Activated CD4-positive, alpha-beta T cell treated with anti-CD3 and anti-CD28 coated beads, Interleukin-10, Interleukin-2, amounts not matched to agents 100 ng/mL and 50 ng/mL, durations not matched to agents 16 hours and 8 hours (primary cell): ENCODE measurements around the gene RPL13A.
"Not testable (repeated sequence)": the region's sequence is repeated elsewhere in the genome, so short reads cannot be mapped to it uniquely, and the experiment has no call there.

Experiments used
- DNase-seq: peaks from one replicate; pipeline ENCODE4 v3.0.0-alpha.2; 2020

RPL13A gene

DNA sequence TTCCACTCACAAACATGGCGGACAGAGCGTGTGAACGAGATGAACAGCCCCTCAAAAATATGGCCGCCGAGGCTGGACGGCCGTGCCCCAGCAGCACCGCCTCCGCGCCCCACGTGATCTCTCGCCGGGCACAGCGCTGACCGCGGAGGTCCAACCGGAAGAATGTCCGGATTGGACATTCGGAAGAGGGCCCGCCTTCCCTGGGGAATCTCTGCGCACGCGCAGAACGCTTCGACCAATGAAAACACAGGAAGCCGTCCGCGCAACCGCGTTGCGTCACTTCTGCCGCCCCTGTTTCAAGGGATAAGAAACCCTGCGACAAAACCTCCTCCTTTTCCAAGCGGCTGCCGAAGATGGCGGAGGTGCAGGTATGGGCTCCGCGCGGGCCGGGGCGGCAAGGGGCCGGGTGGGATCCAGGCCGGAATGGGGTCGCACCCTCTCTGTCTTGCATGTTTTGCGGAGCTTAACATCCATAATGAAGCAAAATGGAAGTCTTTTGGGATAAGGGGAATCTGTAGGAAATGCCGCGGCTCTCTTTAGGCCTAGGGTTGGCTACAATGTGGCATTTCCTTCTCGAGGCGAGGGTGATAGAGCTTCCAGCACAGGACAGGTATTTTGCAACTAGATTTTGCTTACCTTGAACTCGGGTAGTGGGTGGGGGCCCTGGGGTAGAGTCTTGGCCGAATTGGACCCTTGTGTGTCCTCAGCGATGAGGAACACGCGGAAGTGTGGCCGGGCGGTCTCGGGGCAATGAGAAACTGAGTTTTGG lies at the start of gene RPL13A:
Gene RPL13A, plus strand, starts transcription at position 332 of the 769 bp plus-strand sequence. Its CDS starts 22 bp downstream, at position 354.
- peak; percentile 100 for DNase-seq

DNA sequence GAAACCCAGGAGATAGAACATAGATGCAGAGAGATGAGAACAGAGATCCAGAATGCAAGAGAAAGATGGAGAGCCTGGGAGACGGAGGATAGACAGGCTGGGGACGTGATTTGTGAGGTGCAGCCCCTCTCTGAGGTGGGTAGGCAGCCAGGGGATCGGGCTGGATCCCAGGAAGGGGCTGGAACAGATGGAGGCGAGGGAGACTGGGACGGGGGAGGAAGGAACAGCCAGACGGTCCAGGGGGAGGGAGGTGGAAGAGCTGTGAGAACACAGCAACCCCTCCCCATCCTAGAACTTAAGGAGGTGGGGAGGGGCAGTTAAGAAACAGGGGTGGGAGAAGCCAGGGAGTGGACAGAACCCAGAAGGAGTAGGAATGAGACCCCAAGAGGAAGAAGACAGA lies 49.1 kb upstream of the RPL13A start:
- DNase-seq, result no peak

DNA sequence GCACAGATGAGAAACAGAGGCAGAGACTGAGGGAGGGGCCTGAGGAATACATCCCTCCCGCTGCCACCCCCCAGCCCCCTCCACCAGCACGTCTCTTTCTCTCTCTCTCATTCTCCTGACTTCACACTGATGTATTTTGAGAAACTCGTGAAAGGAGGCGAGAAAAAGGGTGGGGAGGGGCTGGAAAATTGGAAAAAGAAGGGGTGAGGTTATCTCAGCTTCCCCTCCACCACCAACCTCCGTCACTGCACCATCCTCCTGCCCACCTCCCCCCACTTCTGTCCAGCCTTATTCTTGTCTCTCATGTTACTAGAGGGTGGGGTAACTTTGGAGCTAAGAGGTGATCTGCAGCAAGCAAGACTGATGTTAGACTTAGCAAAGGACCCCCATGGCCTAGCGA lies 47.6 kb upstream of the RPL13A start:
- DNase-seq, result no peak

DNA sequence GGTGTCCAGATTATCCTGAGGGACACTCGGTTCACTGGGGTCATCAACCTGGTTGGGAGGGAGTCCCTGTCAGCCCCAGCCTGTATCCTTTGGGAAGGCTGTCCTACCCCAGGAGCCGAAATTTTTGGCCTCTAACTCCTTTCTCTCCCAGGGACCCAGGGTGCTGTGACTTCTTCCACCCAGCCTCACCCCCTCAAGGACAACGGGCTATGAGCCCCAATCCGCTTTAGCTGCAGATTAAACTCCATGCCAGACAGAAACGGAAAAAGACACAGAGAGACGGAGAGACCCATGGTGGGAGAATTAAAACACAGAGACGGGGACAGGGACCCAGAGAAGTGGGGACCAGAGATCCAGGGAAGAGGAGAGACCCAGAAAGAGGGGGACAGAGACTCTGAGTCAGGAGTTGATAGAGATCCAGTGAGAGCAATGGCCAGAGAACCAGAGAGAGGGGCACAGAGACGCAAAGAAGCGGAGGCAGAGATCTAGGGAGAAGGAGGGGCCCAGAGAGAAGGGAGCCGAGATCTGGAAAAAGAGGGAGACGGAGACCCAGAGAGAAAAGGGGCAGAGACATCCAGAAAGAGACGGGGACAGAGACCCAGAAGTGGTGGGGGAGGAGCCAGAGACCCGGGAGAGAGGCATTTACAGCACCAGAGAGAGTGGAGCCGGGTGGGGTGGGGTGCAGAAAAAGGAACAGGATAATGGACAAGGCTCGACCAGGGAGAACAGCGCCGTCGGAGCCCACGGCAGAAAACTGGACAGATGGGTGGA lies 46.8 kb upstream of the RPL13A start:
- no peak for DNase-seq

DNA sequence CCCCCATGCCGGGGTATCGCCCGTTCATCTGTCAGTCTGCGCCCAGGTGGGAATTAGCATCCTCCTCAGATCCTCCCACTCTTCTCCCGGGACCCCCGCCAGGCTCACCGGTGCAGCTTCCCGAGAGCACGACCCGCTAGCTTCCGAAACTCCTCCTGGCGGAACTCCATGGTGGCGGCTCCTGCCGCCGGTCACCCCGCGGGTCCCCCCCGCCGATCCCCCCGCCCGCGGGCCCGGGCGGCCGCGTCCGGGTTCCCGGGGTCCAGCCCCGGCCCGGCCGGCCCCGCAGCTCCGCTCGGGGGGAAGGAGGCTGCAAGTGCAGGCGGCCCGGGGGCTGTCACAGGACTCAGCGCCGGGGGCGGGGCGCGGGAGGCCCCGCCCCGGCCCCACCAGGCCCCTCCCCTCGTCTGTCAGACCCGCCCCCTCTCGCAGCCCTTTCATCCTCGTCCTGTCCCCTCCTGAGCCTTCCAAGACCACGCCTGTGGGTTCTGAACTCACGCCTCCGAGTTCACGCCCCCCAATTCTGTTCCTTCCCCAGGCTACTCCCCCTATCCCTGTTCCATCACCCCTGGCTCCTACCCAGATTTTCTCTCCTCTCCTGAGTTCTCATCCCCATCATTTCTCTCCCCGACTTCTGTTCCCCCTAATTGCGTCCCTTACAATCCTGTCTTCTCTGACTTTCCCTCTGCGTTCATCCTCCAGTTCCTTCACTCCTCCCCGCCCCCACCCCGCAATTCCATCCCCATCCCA lies 46.0 kb upstream of the RPL13A start, which contains the start of gene SLC17A7:
Gene SLC17A7, minus strand, starts transcription at position 318 of the 750 bp plus-strand sequence. Its CDS starts 148 bp downstream, at position 170.
- peak; percentile 50 for DNase-seq

DNA sequence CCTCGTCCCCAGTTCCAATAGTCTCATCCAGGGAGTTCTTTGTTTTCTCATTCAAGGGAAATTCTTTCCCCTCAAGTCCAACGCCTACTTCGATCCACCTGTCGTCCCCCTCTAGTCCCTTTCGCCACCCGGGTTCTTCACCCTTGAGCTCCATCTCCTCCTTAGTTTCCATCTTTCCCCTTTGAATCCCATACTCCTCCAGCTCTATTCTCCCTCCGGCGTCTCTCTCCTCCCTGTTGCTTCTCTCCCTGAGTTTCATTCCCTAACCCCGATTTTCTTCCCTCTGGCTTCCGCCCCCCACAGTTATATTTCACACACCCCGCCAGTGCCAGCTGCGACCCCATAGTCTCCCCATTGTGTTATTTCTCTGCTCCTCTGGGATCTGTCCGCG lies 45.5 kb upstream of the RPL13A start:
- DNase-seq, result no peak

DNA sequence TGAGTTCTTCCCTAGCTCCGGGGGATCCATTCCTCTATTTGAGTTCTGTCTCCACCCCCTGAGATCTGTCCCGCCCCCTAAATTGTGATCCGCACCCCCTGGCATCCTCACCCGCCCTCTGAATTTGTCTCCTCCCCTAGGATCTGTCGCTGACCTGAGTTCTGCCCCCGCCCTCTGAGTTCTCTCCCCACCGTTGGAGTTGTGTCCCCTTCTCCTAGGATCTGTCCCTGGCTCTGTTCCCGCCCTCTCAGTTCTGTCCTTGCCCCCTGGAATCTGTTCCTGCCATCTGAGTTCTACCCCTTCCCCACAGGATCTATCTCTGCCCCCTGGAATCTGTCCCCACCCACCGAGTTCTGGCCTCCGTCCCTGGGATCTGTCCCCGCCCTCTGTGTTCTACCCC lies 45.1 kb upstream of the RPL13A start:
- no peak for DNase-seq

DNA sequence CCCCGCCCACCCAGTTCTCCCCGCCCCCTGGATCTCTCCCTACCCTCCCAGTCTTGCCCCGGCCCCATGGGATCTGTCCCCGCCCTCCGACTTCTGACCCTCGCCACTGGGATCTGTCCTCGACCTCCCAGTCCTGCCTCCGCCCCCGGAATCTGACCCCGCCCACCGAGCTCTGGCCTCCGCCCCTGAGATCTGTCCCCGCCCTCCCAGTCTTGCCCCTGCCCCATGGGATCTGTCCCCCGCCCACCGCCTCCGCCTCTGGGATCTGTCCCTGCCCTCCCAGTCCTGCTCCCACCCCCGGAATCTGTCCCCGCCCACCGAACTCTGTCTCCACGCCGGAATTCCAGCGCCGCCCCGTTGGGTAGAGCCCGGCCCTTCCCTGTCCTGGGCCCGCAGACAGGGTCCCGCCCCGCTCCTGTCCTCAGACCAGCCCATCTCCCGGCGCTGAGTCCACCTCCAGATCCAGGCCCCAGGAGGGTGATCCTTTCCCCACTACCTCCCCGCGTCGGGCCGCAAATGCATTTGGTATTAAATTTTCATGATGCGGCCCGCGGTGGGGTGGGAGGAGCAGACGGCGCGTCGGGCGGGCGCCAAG lies 44.5 kb upstream of the RPL13A start:
- peak; percentile 79 for DNase-seq

DNA sequence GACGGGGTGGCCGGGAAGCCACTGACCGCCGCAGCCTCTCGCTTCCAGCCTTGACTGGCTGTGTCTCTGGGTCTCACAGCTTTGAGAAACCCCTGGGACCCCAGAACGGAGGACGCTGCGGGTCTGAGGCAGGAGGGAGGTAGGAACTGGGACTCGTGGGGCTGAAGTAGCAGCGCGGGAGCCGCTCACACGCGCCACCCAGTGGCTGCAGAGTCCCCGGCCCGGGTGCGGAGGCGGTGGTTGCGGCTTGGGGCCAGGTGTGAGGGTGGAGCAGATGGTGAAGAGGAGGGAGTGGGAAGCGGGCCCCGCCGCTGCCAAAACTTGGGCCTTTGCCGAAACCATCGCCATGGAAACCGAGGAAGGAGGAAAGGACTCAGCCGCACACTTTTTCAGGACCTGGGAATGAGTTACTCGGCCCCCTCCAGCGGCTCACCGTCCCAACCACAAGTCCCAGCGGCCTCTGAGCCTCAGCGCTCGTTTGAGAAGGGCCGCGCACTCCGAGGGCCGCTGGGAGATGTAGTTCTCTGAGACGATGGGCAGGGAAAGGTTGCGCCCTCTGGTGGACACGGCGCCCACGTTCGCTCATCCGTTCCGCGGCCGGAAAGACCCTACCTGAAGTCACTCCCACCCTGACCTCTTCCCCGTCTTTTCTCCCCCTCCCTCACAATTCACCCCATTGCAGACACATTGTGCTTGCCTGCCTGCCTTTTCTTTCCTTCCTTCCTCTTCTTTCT lies 43.9 kb upstream of the RPL13A start:
- peak; percentile 95 for DNase-seq

DNA sequence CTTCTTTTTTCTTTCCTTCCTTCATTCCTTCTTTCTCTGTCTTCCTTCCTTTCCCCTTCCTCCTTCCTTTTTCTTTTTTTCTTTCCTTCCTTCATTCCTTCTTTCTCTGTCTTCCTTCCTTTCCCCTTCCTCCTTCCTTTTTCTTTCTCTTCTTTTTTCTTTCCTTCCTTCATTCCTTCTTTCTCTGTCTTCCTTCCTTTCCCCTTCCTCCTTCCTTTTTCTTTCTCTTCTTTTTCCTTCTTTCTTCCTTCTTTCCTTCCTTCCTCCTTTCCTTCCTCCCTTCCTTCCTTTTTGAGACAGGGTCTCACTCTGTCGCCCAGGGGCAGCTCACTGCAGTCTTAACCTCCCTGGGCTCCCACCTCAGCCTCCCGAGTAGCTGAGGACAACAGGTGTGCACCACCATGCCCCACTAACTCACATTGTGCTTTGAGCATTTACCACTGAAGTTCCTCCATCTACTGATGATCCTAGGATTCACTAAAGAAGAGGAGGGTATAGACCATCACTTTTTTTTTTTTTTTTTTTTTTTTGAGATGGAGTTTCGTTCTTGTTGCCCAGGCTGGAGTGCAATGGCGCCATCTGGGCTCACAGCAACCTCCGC lies 43.2 kb upstream of the RPL13A start:
- not testable (repeated sequence) for DNase-seq

DNA sequence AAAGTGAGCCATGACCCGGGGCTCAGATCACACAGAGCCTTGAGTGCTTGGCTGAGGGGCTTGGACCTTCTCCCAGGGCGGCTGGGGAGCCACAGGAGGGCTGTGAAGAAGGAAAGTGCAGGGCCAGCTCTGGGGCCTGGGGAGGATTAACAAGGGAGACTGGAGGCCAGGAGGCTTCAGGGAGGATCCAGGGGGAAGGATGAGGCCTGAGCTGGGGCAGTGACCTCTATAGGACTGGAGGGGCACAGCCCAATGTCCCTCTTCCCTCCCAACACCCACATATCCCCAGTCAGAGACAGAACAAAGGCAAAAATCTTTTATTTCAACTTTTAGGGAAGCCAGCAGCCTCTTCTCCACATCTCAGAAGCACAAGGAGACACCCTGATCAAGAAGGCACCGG lies 41.4 kb upstream of the RPL13A start:
- no peak for DNase-seq

DNA sequence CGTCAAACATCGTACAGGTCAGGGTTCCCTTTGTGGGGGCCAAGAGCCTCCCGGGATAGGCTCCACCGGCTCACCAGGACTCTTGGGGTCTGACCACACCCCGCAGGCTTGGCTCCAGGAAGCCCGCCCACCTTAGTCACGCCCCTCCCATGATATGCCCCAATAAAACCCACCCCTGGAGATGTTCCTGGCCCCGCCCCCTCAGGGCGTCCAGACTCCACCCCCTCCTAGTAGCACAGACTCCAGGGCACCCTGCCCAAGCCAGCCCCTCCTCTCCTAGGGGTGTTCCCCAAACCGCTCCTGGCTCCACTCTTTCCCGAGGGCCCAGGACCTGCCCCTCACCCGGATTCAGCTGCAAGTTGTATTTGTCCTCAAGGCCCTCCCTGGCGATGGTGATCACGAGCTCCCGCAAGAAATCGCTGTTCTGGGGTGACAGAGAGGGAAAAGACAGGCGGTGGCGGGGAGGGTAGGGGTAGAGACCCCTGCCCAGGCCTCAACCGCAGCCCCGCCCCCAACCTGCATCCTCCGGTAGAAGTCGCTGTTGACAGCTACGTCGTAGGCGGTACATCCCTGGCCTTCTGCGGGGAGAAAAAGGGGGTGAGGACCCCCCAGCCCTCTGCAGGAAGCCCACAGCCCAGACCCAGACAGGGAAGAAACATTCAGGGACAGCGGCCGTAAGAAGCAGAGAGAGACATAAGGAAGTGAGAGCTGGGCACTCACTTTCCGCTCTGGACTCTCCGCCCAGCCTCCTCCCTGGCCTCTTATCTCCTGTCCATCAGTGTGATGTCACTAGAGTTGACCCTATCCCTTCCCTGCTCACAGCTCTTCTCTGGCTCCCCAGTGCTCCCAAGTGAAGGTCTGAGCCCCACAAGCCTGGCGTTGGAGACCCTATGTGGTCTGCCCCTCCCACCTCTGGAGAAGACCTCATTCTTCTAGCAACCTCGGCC lies 39.6 kb upstream of the RPL13A start:
- DNase-seq, result peak; percentile 58

DNA sequence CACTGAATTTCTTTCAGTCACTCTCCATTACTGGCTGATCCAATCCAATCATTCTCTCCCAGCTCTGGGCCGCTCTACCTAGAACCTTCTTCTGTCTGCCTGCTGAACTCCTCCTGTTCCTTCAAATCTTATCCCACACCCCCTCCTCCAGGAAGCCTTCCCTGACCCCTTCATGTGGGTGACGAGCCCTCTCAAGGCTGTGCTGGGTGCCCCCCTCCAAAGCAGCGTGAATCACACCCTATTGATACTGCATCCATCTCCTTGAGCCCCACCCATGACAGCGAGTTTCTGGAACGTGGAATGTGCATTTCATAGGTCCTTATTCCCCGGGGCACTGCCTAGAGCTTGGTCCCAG lies 39.0 kb upstream of the RPL13A start:
- no peak for DNase-seq

DNA sequence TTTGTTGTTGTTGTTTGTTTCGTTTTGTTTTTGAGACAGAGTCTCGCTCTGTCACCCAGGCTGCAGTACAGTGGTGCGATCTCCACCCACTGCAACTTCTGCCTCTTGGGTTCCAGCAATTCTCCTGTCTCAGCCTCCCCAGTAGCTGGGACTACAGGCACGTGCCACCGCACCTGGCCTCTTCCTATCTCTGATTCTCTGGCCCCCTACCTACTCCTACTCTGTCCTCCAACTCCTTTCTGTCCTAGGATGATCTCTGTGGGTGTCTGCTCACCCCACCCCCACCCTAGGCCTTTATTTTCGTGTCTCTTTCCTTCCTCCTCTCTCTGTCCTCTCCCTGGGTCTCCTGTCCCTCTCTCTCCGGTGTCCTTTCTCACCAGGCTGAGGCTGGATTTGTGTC lies 37.0 kb upstream of the RPL13A start:
- DNase-seq, result no peak

DNA sequence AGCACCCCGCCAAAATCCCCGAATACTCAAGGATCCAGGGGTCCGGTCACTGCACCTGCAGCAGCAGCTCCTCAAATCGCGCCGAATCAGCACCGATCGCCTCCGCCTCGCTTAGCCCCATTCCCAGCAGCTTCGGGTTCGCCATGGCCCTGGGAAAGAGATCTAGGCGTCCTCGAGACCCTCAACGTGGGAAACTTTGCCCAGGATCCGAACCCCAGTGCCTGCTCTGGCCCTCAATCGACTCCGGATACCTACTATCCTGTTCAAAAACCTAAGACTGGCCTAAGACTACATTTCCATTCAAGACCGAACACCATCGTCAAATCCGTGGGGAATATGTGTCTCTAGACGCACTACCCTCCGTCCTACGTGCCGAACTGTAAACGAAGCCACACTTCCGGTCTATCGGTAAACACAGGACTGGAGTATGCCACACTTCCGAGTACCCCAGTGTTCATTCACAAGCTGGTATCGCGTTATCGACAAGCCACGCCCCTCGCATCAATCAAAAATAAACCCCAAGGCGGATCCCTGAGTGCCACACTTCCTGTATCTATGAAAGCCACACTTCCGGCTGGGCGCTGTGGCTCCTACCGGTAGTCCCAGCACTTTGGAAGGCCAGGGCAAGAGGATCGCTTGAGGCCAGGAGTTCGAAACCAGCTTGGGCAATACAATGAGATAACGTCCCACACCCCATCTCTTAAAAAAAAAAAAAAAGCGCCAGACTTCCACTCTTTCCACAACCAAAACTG lies 35.8 kb upstream of the RPL13A start, which contains the start of gene PIH1D1:
Gene PIH1D1, minus strand, starts transcription at position 385 of the 752 bp plus-strand sequence. Its CDS starts 240 bp downstream, at position 145.
- DNase-seq, result peak; percentile 99

DNA sequence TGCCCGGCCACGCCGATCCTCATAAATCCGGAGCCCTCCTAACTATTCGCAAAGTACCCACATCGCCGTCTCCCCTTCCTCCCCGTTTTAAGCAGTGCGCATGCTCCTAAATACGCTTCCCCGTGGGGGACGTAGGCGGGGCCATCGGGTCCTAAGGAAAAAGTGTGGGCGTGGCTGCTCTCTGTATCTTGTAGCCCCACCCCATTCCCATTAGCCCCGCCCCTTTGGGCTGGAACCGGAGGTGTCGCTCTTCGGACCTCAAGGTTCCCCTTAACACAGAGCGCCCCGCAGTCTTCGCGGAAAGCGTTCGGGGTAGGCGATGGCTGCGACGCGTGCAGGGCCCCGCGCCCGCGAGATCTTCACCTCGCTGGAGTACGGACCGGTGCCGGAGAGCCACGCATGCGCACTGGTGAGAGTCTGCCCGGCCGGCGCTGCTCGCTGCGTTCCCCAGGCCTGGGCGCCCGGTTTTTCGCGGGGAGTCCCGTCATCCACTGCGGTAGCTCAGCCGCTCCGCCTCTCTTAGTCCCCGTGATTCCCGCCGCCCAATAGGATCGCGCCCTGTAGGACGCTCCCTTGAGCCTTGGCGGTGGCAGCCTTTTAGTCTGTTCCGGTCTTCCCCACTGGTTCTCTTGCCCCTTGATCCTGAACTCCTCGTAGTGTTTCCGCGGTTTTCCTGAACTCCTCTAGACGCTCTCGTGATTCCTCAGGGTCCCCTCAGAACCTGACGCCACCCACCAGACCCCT lies 34.2 kb upstream of the RPL13A start, which contains the start of gene ALDH16A1:
Gene ALDH16A1, plus strand, starts transcription at position 213 of the 744 bp plus-strand sequence. Its CDS starts 107 bp downstream, at position 320.
- DNase-seq, result peak; percentile 99

DNA sequence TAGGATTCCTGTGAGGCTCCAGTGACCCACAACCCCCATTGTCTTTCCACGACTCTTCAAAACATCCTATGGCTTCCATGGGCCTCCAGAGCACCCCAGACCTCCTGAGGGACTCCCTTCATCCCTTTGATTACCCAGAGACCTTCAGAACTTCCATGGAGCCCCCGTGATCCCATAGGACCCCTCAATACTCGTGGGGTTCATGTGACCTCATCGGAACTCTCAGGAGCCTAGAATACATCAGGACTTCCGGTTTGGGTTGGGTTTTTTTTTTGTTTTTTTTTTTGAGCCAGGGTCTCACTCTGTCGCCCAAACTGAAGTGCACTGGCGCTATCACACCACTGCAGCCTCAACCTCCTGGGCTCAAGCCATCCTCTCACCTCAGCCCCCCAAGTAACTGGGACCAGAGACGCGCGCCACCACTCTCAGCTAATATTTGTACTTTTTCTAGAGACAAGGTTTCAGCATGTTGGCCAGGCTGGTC lies 33.6 kb upstream of the RPL13A start:
- DNase-seq, result no peak

DNA sequence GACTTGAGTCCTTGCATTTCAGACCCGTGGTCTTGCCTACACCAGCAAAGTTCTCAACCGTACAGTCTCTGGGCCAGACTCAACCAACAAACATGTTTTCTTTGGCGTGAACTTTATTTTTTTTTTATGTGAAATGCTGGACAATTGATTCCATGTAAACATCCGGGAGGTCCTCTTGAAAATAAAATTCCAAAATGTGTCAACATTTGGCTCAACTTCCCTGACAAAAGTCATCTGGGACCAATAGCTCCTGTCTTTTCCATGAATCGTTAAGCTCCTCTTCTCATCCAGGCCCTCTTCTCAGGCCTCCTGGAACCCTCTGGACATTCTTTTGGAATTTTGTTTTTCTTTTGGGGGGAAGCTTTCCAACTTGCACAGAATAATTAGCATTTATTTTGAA lies 31.6 kb upstream of the RPL13A start:
- DNase-seq, result no peak

DNA sequence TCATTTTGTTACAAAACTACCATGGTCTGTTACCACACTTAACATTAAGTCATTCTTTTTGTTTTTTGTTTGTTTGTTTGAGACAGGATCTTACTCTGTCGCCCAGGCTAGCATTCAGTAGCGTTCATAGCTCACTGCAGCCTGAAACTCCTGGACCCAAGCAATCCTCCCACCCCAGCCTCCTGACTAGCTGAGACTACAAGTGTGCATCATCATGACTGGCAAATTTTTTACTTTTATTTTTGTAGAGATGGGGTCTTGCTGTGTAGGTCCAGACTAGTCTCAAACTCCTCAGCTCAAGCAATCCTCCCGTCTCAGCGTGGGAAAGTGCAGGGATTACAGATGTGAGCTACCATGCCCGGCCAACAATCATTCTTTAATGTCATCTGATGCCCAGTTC lies 31.1 kb upstream of the RPL13A start:
- DNase-seq, result no peak
